ENCODE data around the gene RUNX2. TPM values are rescaled to one million over a fixed set of nuclear protein-coding genes. Genes with fewer than 3 reads are reported as not detected.

Gene RUNX2
- total RNA-seq, 3 donors from 2014 or later = 2.7 to 7.3 (median 7.2) TPM

DNA sequence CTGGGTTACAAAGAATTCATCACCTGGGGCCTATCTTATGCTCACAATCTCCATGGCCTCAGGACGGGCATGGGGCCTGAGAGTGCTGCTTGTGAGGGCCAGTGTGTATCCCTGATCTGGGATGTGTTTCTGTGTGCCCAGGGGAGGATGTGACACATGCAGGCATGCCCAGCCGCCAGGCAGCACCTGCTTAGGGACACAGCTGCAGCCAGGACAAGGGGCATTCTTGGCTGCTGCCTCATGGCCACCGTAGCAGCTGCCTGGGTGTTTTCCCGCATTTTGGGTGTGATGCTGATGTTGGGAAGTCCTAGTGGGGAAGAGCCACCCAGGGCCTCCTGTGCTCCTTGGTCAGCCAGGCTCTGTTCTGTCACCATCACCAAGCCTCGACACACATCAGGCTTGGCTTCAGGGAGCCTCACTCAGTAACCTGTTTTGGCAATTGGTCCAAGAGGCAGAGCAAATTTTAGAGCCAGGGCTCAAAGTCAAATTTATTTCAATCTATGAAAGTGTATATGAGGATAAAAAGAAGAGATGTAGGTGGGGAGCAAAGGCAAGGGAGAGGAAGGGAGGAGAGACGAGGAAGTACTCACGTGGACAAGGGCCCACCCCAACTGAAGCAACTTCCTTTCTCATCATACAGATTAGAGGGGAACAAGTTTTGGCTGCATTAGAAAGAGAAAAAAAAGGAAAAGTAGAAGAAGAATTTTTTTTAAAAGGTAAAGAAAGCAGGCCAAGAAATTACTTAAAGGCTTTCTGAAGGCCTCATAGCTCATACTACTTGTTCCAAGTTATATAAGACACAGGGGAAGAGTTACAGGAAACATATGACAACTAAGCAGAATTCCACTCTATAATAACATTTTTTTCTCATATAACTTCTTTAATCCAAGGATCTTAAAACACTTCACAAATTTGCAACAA lies 319.5 kb downstream of the RUNX2 start:
- TF ChIP-seq POLR2AphosphoS5 (IDR thresholded peaks at IDR 0.05) (no peak), POLR2A (IDR thresholded peaks at IDR 0.05) (no peak)
- TF ChIP-seq, protein P1, sequence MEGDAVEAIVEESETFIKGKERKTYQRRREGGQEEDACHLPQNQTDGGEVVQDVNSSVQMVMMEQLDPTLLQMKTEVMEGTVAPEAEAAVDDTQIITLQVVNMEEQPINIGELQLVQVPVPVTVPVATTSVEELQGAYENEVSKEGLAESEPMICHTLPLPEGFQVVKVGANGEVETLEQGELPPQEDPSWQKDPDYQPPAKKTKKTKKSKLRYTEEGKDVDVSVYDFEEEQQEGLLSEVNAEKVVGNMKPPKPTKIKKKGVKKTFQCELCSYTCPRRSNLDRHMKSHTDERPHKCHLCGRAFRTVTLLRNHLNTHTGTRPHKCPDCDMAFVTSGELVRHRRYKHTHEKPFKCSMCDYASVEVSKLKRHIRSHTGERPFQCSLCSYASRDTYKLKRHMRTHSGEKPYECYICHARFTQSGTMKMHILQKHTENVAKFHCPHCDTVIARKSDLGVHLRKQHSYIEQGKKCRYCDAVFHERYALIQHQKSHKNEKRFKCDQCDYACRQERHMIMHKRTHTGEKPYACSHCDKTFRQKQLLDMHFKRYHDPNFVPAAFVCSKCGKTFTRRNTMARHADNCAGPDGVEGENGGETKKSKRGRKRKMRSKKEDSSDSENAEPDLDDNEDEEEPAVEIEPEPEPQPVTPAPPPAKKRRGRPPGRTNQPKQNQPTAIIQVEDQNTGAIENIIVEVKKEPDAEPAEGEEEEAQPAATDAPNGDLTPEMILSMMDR (IDR thresholded peaks at IDR 0.05) = no peak
- no peak overlapping the region for H3K4me3 ChIP-seq
- no peak overlapping the region for H3K27ac ChIP-seq
- intact Hi-C loops (cut with DNase I; ENCODE audit: low total_unique reads) = no loop called here
- no peaks in the 10 kb centered on the region for H3K9me3 ChIP-seq
- H3K36me3 ChIP-seq = no peaks in the 10 kb centered on the region
- no peaks in the 10 kb centered on the region for H3K27me3 ChIP-seq
- no peaks in the 10 kb centered on the region for H3K4me1 ChIP-seq
- no peak for DNase-seq (ENCODE audit: low spot score in 2 of 2)

DNA sequence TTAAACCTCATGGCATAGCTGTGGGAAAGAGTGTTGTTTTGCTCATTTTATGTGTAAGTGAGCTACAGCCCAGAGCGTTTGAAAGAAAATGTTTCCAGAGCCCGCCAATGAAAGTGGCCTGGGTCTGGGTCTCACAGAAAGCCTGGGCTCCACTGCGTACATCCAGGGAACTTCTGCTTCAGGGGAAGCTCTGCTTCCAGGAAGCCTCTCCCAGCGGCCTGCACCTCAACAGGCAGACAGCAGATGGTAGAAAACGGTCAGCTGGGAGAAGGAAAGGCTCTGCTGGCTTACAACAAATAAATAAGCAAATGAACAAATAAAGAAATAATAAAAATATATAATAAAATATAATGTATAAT lies 320.1 kb downstream of the RUNX2 start:
- Histone ChIP-seq H3K27me3 (no peaks in the 10 kb centered on the region), H3K4me1 (no peaks in the 10 kb centered on the region), H3K27ac (no peak overlapping the region), H3K36me3 (no peaks in the 10 kb centered on the region), H3K9me3 (no peaks in the 10 kb centered on the region), H3K4me3 (no peak overlapping the region)
- intact Hi-C loops (cut with DNase I; ENCODE audit: low total_unique reads) = no loop called here
- TF ChIP-seq POLR2A (IDR thresholded peaks at IDR 0.05) (no peak), POLR2AphosphoS5 (IDR thresholded peaks at IDR 0.05) (no peak)
- TF ChIP-seq, protein P1 (IDR thresholded peaks at IDR 0.05) = no peak
- no peak for DNase-seq (ENCODE audit: low spot score in 2 of 2)

DNA sequence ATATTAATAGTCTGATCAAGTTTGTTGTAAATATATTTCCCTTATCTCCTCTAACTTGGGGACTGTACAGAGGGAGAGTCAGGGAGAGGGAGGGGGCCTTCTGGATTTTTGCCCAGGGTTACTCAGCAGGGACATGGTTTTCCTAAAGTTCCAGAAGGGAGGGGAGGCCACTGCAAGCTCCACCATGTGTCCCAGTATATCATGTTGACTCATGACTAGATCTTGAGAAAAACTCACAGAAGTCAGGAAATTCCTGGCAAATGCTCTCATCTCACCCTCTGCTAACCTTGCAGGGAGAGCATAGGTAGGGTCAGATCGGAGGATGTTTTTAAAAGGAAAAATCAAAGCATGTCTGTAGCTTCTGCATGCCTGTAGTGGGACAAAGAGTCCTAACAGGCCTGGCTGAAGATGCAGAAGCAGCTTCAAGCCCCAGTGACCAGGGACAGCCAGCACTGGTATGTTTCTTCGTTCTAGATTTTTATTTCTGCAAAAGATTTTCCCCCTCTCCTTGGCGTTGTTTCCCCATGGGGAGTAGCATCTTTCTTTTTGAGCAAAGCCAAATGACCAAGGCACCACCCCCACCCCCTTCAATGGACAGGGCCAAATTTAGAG lies 322.5 kb downstream of the RUNX2 start:
- TF ChIP-seq, protein P1 (IDR thresholded peaks at IDR 0.05) = no peak
- no peak for TF ChIP-seq POLR2AphosphoS5 (IDR thresholded peaks at IDR 0.05)
- TF ChIP-seq POLR2A (IDR thresholded peaks at IDR 0.05) = no peak
- intact Hi-C loops (cut with DNase I; ENCODE audit: low total_unique reads) = no loop called here

DNA sequence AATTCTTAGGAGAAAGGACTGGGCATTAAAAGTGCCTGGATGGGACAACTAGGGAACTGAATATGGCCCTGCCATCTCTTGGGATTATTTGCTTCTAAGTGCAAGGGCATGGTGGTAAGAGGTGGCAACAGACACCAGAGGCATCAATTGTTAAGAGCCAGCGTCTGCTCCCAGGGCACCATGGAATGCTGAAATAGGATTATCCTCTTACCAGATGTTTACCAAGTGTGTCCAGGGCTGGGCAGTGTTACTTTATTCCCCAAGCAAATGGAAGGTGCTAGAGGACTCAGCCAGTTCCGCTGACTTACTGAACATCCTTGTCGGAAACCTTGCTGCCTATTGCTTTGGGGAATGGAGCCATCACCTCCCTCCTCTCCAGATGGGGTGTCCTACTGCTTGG lies 323.2 kb downstream of the RUNX2 start:
- intact Hi-C loops (cut with DNase I; ENCODE audit: low total_unique reads) = no loop called here
- no peaks in the 10 kb centered on the region for H3K9me3 ChIP-seq
- no peak for DNase-seq (ENCODE audit: low spot score in 2 of 2)
- no peaks in the 10 kb centered on the region for H3K27me3 ChIP-seq
- H3K4me1 ChIP-seq = no peaks in the 10 kb centered on the region
- no peak overlapping the region for H3K27ac ChIP-seq
- H3K36me3 ChIP-seq = no peaks in the 10 kb centered on the region
- H3K4me3 ChIP-seq = no peak overlapping the region
- no peak for TF ChIP-seq POLR2AphosphoS5 (IDR thresholded peaks at IDR 0.05)
- TF ChIP-seq POLR2A (IDR thresholded peaks at IDR 0.05) = no peak
- TF ChIP-seq, protein P1 (IDR thresholded peaks at IDR 0.05) = no peak

More for the DNA sequence above, 322.5 kb downstream of the RUNX2 start:
- DNase-seq (ENCODE audit: low spot score in 2 of 2) = no peak
- Histone ChIP-seq H3K27ac (no peak overlapping the region), H3K9me3 (no peaks in the 10 kb centered on the region), H3K4me3 (no peak overlapping the region), H3K27me3 (no peaks in the 10 kb centered on the region), H3K4me1 (no peaks in the 10 kb centered on the region), H3K36me3 (no peaks in the 10 kb centered on the region)

DNA sequence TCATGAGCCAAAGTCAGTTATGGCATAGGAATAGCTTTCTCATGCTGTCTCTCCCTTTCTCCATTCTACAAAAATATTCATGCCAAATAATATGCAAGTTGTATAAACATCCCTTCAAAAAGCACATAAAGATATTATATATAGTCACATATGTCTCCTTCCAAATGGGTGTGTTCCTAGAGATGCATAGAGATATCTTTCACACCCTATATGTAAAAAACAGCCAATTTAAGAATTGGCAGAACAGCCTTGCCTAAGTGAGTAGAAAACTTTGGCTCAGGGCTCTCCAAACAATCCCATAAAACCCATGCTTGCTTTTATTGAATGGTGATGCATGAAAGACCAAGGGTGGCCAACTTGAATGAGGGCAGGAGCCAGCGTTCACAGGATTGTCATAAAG lies 324.3 kb downstream of the RUNX2 start:
- intact Hi-C loops (cut with DNase I; ENCODE audit: low total_unique reads) = no loop called here
- Histone ChIP-seq H3K27me3 (no peaks in the 10 kb centered on the region), H3K4me1 (no peaks in the 10 kb centered on the region), H3K36me3 (no peaks in the 10 kb centered on the region), H3K9me3 (no peaks in the 10 kb centered on the region), H3K4me3 (no peak overlapping the region), H3K27ac (no peak overlapping the region)
- no peak for DNase-seq (ENCODE audit: low spot score in 2 of 2)
- TF ChIP-seq POLR2AphosphoS5 (IDR thresholded peaks at IDR 0.05) (no peak), POLR2A (IDR thresholded peaks at IDR 0.05) (no peak)
- TF ChIP-seq, protein P1 (IDR thresholded peaks at IDR 0.05) = no peak

All from breast epithelium (tissue), 4 donors.